Activated naive CD8-positive, alpha-beta T cell (primary cell): Measurements from ENCODE around the gene ARF5.

ENCODE experiments used
- H3K27ac Mint-ChIP-seq: one replicate; pipeline ENCODE4 v1.8.0; 2021; ENCODE audit warnings: mixed read lengths
- H3K27me3 Mint-ChIP-seq: one replicate; pipeline ENCODE4 v1.8.0; 2021; ENCODE audit warnings: mixed read lengths
- H3K36me3 Mint-ChIP-seq: one replicate; pipeline ENCODE4 v1.8.0; 2021; ENCODE audit warnings: mixed read lengths
- H3K4me1 Mint-ChIP-seq: one replicate; pipeline ENCODE4 v1.8.0; 2021; ENCODE audit warnings: low read depth, mixed read lengths
- H3K4me3 Mint-ChIP-seq: one replicate; pipeline ENCODE4 v1.8.0; 2021; ENCODE audit warnings: mild to moderate bottlenecking, mixed read lengths
- H3K9me3 Mint-ChIP-seq: one replicate; pipeline ENCODE4 v1.8.0; 2021; ENCODE audit warnings: low read depth, mixed read lengths

ARF5 gene

DNA sequence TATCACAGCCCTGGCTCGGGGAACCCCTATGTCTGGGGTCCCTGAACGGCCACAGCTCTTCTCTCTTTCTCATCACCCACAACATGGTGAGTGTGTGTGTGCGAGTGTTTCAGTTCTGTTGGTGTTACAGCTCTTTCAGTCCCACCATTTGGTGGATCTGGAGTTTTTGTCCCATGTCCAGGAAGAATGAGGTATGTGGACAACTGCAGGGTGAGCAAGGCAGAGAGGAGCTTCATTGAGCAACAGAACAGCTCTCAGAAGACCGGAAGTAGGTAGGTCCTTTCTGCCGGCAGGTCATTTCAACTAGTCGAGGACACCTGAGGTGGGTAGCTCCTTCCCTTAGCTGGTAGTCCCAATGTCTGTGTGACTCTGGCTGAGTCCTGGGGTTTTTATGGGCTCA is 20.2 kb downstream of the ARF5 start:
- Mint-ChIP-seq H3K4me3 (no peak overlapping the region), H3K9me3 (no peaks in the 10 kb centered on the region), H3K4me1 (no peaks in the 10 kb centered on the region), H3K36me3 (no peaks in the 10 kb centered on the region), H3K27me3 (peaks cover 4% of the 10 kb centered on the region), H3K27ac (no peak overlapping the region)

DNA sequence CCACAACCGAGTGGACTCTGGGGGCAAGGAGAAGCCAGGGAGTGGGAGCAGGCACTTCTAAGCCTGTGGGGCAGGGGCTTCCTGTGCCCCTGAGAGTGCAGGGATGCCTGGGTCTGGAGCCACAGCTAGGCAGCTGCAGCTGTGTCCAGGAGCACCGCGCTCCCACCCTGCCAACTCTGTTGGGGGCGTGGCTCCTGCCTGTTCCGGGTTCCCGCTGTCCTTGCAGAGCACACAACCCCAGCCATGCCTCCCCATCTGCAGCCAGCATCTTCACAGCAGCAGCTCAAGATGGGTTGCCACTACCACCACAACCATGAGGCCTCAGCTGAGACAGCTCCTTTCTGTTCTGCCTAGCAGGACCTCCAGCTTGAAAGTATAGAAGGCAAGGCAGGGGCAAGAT is 21.1 kb downstream of the ARF5 start:
- H3K4me3 Mint-ChIP-seq: no peak overlapping the region
- H3K4me1 Mint-ChIP-seq: no peaks in the 10 kb centered on the region
- H3K27me3 Mint-ChIP-seq: peaks cover 4% of the 10 kb centered on the region
- no peak overlapping the region for H3K27ac Mint-ChIP-seq
- no peaks in the 10 kb centered on the region for H3K36me3 Mint-ChIP-seq
- no peaks in the 10 kb centered on the region for H3K9me3 Mint-ChIP-seq

DNA sequence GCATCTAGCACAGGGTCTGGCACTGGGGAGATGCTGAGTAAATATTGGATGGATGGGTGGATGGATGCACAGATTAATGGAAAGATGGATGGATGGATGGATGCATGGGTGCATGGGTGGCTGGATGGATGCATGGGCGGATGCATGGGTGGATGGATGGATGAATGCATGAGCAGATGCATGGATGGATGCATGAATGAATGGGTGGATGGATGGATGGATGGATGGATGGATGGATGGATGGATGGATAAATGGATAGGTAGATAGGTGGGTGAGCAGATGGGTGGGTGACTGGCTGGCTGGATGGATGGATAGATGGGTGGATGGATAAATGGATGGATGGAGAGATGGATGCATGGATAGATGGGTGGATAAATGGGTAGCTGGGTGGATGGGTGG is 24.1 kb downstream of the ARF5 start:
- no peaks in the 10 kb centered on the region for H3K4me1 Mint-ChIP-seq
- peaks cover 5% of the 10 kb centered on the region for H3K27me3 Mint-ChIP-seq
- H3K27ac Mint-ChIP-seq: no peak overlapping the region
- H3K9me3 Mint-ChIP-seq: no peaks in the 10 kb centered on the region
- no peak overlapping the region for H3K4me3 Mint-ChIP-seq
- no peaks in the 10 kb centered on the region for H3K36me3 Mint-ChIP-seq

DNA sequence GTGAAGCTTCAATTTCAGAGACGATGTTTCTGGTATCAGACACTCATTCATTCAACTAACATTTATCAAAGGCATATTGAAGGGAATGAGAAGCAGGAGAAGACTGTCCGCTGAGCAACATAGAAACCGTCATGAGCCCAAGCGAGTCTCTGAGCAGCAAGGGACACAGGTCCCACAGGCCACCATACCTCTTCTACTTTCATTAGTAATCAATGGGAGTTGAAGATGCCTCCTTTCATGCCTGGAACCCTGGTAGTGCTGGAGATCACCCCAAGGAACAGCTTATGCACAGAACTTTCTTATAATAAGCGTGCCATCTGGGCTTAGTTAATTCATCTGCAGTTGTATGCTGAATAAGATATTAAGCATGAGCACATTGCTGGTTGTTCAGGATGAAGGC is 28.5 kb downstream of the ARF5 start:
- no peaks in the 10 kb centered on the region for H3K9me3 Mint-ChIP-seq
- H3K27ac Mint-ChIP-seq: no peak overlapping the region
- peaks cover 6% of the 10 kb centered on the region for H3K4me1 Mint-ChIP-seq
- no peaks in the 10 kb centered on the region for H3K36me3 Mint-ChIP-seq
- H3K4me3 Mint-ChIP-seq: no peak overlapping the region
- peaks cover 16% of the 10 kb centered on the region for H3K27me3 Mint-ChIP-seq

DNA sequence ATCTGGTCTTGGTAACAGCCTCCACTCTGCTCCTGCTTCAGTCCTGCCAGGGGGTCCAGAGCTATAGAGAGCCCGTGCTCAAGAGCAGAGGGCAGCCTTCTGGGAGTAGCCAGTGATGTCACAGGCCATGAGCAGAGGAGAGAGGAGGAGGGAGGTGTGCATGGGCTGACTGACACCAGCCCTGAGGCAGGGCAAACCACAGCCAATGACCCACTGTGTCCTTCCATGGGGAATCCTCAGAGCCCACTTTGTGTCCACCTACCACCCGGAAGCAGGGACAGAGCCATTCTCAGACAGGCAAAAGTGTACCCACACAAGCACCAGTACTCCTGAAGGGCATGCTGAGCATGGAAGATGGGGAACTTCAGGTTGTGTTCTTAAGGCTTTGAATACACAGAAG is 29.8 kb downstream of the ARF5 start, which contains the start of gene PAX4:
Gene PAX4, minus strand, starts transcription at position 101 of the 400 bp plus-strand sequence. CDS start 2,214 bp downstream, outside the sequence.
- no peak within 1 kb of the TSS for H3K27ac Mint-ChIP-seq
- H3K4me1 Mint-ChIP-seq: peaks cover 6% of the 10 kb centered on the region
- H3K36me3 Mint-ChIP-seq: no peaks in the 10 kb centered on the region
- H3K27me3 Mint-ChIP-seq: peaks cover 20% of the 10 kb centered on the region
- no peak within 1 kb of the TSS for H3K4me3 Mint-ChIP-seq
- no peaks in the 10 kb centered on the region for H3K9me3 Mint-ChIP-seq

DNA sequence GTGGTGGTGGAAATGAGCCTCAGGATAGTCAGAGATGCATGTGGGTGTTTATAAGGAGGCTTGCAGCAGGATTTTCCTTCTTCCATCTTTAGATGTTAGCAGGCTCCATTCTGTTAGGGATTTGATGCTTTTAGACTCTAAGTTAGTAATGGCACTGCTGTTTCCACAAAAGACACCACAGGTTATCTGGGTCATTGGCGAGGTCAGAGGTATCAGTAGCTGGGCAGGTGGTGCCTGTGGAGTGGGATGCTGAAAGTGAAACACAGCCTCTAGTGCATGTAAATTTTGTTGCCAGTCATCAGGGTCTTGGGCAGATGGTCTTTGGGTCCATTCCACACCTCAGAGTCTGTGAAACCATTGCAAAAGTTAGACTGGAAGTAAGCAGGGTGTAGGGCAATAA is 30.6 kb downstream of the ARF5 start:
- Mint-ChIP-seq H3K9me3 (no peaks in the 10 kb centered on the region), H3K27me3 (peaks cover 23% of the 10 kb centered on the region), H3K4me3 (no peak overlapping the region), H3K27ac (no peak overlapping the region), H3K36me3 (no peaks in the 10 kb centered on the region), H3K4me1 (peaks cover 6% of the 10 kb centered on the region)

DNA sequence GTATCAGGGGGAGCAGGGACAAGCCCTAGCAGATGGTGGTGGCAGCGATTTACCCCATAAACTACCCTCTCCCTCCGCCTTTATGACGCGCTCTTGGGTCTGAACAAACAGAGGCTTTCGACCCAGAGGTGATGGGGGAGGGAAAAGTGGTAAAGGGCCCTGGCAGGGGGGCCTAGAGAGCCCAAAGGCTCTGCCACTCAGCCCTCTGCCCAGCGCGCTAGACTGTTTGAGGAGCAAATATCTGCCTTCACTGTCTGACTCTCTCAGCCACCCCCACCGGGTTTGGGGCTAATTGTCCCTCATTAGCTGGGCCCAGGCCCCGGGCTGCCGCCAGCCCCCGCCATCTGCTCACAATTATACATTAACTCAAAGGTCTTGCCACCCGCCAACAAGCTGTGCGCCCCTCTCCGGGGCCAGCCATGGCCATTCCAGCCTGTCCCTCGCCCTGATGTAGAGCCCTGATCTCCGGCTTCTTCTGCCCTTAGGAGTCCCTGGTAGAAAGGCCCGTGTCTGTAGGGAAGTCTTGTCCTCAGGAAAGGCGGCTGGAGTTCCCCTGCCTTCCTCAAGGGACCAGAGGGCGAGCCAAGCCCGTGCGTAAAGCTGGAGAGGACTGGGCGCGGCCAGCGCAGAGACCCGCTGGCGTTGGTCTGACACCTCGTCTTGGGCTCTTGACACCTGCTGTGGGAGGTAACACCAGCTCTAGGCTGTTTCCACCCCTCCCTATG is 31.6 kb downstream of the ARF5 start:
- Mint-ChIP-seq H3K36me3 (no peaks in the 10 kb centered on the region), H3K4me1 (peaks cover 6% of the 10 kb centered on the region), H3K4me3 (no peak overlapping the region), H3K27ac (no peak overlapping the region), H3K27me3 (peaks cover 21% of the 10 kb centered on the region), H3K9me3 (no peaks in the 10 kb centered on the region)

DNA sequence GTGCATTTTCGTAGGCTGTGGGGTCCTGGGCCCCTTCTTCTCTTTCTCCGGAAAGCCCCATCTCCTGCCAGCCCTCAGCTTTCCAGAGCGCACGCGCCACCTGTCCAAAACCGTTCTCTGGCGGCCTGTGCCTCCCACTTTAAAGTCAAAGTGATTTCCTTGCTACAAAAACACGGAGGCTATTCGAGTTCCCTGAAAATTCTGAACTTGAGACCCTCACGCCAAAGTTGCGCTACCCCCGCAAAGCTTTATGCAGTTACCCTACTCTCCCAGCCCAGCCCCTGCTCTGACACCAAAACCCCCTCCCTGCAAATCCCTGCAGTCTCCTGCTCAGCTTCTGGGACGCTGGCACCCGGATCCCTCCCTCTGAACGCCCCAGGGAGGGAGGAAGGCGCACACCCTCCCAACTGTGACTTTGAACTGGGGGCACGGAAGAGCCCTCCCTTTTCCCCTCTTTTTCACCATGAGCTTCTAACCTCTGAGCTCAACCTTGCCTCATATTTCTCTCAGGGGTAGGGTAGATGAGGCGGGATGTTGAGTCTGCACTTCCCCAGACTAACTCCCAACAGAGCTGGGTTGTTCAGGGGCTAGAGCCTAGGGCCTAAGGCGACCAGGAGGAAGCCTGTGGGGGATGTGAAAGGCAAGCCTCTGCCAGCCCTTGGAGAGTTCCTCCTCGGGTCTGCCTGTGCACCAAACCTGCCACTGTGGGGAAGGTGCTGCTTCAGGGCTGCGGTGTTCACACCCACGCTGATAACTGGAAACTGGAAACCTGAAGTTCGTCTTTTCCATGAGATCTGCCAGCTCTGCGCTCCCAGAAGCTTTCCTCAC is 32.4 kb downstream of the ARF5 start:
- H3K4me3 Mint-ChIP-seq: no peak overlapping the region
- H3K36me3 Mint-ChIP-seq: no peaks in the 10 kb centered on the region
- no peaks in the 10 kb centered on the region for H3K9me3 Mint-ChIP-seq
- no peak overlapping the region for H3K27ac Mint-ChIP-seq
- H3K27me3 Mint-ChIP-seq: peaks cover 21% of the 10 kb centered on the region
- peaks cover 6% of the 10 kb centered on the region for H3K4me1 Mint-ChIP-seq

DNA sequence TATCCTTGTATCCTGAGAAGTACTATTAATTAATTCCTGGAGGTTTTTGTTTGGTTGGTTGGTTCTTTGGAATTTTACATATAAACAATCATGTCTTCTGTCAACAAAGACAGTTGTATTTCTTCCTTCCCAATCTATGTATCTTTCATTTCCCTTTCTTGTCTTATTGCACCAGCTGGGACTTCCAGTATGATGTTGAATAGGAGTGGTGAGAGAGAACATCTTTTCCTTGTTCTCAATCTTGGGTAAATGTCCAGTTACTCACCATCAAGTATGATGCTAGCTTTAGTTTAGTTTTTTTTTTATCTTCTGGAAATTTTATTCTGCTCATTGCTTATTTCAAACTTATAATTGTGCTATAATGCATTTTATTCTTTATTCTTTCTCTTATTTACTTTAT is 37.1 kb downstream of the ARF5 start:
- Mint-ChIP-seq H3K27ac (no peak overlapping the region), H3K4me1 (peaks cover 6% of the 10 kb centered on the region), H3K27me3 (peaks cover 13% of the 10 kb centered on the region), H3K36me3 (no peaks in the 10 kb centered on the region), H3K9me3 (no peaks in the 10 kb centered on the region), H3K4me3 (no peak overlapping the region)

DNA sequence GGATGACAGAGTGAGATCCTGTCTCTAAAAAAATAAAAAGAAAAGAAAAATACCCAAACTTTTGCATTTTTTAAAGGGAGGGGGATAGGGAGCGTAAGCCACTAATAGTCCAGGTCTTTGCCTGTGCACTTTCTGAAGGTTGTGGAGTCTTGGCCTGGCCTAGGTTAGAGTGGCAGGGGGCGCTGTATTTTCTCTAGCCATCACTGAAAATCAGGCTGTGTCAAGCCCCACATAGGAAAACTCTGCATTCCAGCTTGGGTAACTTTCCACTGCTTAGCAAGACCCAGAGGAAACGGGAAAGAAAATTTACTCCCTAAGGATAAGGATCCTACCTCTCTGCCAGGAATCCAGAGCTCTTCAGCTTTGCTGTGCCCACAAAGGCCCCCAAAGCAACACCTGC is 40.2 kb downstream of the ARF5 start:
- H3K9me3 Mint-ChIP-seq: no peaks in the 10 kb centered on the region
- H3K4me3 Mint-ChIP-seq: no peak overlapping the region
- no peak overlapping the region for H3K27ac Mint-ChIP-seq
- H3K36me3 Mint-ChIP-seq: no peaks in the 10 kb centered on the region
- no peaks in the 10 kb centered on the region for H3K4me1 Mint-ChIP-seq
- peaks cover 8% of the 10 kb centered on the region for H3K27me3 Mint-ChIP-seq

DNA sequence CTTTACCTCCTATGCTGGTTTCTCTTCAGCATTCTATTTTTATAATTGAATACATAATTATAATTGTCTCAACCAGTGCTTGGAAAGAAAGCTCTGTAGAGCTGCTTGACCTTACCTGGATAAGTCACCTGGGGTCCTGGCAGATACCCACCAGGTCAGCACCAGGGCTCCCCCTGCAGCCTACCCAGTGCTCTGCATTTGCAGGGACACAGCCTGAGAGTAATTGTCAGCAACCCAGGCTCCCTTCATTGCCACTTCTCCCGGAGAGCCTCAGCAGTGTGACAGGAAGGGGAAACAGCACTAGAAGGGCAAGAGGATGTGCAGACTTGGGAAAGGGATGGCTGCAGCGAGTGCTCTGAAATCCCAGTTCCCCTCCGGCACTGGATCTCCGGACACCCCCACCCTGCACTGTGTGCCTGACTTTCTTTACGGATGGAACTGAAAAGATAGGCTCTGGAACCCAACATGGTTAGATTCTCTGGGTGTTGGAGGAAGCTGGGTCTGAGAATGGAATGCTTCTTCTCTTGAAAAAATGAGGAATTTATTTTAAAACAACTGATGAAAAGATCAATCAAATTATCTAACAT is 41.1 kb downstream of the ARF5 start:
- H3K27ac Mint-ChIP-seq: no peak overlapping the region
- H3K36me3 Mint-ChIP-seq: peaks cover 2% of the 10 kb centered on the region
- no peaks in the 10 kb centered on the region for H3K9me3 Mint-ChIP-seq
- no peak overlapping the region for H3K4me3 Mint-ChIP-seq
- H3K27me3 Mint-ChIP-seq: peaks cover 8% of the 10 kb centered on the region
- no peaks in the 10 kb centered on the region for H3K4me1 Mint-ChIP-seq

DNA sequence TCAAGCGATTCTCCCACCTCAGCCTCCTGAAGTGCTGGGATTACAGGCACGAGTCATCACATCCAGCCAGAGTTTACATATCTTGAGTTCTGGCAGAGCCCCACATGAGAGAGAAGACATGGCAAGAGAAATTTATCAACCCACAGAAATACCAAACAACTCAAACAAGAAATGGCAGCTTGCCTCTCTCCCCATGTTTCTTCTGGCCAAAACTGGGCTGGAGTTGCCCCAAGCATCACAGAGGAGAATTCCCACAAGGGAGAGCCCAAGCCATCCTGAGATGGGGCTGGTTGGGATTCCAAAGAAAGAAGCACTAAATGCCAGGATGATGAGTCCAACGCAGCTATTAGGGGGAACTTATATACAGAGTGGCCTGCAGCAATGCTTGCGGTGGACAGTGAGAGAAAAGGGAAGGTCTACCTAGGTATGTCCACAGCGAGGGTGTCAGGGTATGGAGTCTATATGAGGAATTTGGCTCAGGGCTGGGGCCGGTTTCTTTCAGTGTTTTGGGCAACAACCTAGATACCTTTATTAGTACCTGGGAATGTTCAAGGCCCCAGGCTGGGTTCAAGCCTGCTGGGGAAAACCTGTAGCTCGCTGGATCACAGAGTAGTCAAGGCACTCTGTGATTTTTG is 44.2 kb downstream of the ARF5 start:
- Mint-ChIP-seq H3K4me1 (peaks cover 2% of the 10 kb centered on the region), H3K36me3 (peaks cover 4% of the 10 kb centered on the region), H3K9me3 (no peaks in the 10 kb centered on the region), H3K4me3 (no peak overlapping the region), H3K27me3 (peaks cover 14% of the 10 kb centered on the region), H3K27ac (no peak overlapping the region)

DNA sequence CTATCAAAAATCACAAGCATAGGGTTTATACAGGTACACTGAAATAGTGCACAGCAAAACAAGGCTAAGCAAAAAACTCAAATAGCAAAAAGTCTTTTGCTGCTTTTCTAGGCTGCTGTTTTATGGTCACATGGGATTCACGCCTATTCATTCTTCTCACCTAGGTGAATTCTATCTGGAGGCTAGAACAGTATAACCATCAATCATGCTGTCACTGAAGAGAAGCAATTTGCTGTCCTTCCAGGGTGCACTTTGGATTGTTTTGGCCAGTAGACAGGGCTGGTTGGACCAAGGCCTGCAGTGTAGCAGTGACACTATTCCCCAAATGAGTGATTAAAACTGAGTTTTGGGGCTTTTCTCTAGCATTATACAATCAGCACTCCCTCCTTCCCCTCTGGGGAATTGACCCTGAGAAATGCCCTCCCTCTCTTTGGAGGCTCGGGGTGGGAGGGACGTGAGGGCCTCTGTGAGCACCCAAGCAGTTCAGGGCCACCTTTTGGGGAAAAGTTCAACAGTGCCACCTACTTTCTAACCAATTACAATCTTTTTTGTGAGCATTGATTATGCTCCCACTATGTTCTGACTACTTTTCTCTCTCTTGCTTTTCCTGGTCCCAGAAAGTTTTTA is 47.6 kb downstream of the ARF5 start:
- peaks cover 16% of the 10 kb centered on the region for H3K27me3 Mint-ChIP-seq
- peaks cover 4% of the 10 kb centered on the region for H3K36me3 Mint-ChIP-seq
- no peak overlapping the region for H3K4me3 Mint-ChIP-seq
- H3K9me3 Mint-ChIP-seq: no peaks in the 10 kb centered on the region
- H3K4me1 Mint-ChIP-seq: peaks cover 2% of the 10 kb centered on the region
- no peak overlapping the region for H3K27ac Mint-ChIP-seq

DNA sequence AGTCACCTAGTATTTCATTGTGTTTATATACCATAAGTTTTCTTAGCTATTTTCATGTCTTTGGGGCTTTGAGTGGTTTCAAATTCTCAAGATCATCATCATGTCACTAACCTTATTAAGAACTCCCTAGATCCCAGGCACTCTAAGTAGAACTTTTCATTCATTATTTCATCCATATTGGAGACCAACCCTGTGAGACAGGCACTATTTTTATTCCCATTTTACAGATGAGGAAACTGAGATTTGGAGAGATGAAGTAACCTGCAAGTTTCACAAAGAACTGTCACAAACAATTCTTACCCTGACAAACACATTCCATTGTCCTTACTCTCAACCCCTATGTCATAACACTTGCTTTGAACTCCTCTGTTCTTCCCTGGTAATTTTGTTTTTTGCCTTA is 50.0 kb downstream of the ARF5 start:
- Mint-ChIP-seq H3K27ac (no peak overlapping the region), H3K4me3 (no peak overlapping the region), H3K4me1 (peaks cover 2% of the 10 kb centered on the region), H3K36me3 (peaks cover 4% of the 10 kb centered on the region), H3K27me3 (peaks cover 9% of the 10 kb centered on the region), H3K9me3 (no peaks in the 10 kb centered on the region)
